ENCODE measurements around the gene RNF217.

The RNF217 gene

GRCh38 chr6:124991764-124992295 lies 29.6 kb downstream of the RNF217 start:
- DNase-seq = no peak

- no peak for DNase-seq
These were observed 31.1 kb downstream of the RNF217 start for GRCh38 chr6:124993327-124993726.

- DNase-seq = no peak
These were observed 32.4 kb downstream of the RNF217 start for GRCh38 chr6:124994648-124995047.

GRCh38 chr6:124995131-124995530 lies 32.9 kb downstream of the RNF217 start:
- no peak for DNase-seq

- DNase-seq = no peak
These were observed 33.5 kb downstream of the RNF217 start for GRCh38 chr6:124995645-124996325.

- DNase-seq = no peak
These were observed 34.2 kb downstream of the RNF217 start for GRCh38 chr6:124996411-124996810.

- no peak for DNase-seq
These were observed 35.1 kb downstream of the RNF217 start for GRCh38 chr6:124997196-124997875.

- DNase-seq = no peak
These were observed 37.0 kb downstream of the RNF217 start for GRCh38 chr6:124999105-124999764.

- DNase-seq = no peak
These were observed 39.6 kb downstream of the RNF217 start for GRCh38 chr6:125001684-125002405.

- no peak for DNase-seq
These were observed 40.1 kb downstream of the RNF217 start for GRCh38 chr6:125002406-125002741.

GRCh38 chr6:125003070-125003469 lies 40.8 kb downstream of the RNF217 start:
- DNase-seq = no peak

GRCh38 chr6:125004198-125004597 lies 42.0 kb downstream of the RNF217 start:
- no peak for DNase-seq

GRCh38 chr6:125004797-125005595 lies 42.8 kb downstream of the RNF217 start:
- DNase-seq = no peak

GRCh38 chr6:125008261-125008703 lies 46.0 kb downstream of the RNF217 start:
- no peak for DNase-seq

GRCh38 chr6:125008957-125009356 lies 46.7 kb downstream of the RNF217 start:
- no peak for DNase-seq

- DNase-seq = no peak
These were observed 47.3 kb downstream of the RNF217 start for GRCh38 chr6:125009578-125009977.

GRCh38 chr6:125013938-125014660 lies 51.9 kb downstream of the RNF217 start:
- no peak for DNase-seq

GRCh38 chr6:125014661-125014957 lies 52.4 kb downstream of the RNF217 start:
- DNase-seq = no peak

GRCh38 chr6:125015152-125015551 lies 52.9 kb downstream of the RNF217 start:
- no peak for DNase-seq

- DNase-seq = no peak
These were observed 55.9 kb downstream of the RNF217 start for GRCh38 chr6:125018136-125018535.

GRCh38 chr6:125019281-125019680 lies 57.0 kb downstream of the RNF217 start:
- DNase-seq = no peak

GRCh38 chr6:125019918-125020317 lies 57.7 kb downstream of the RNF217 start:
- DNase-seq = no peak
